Activated naive CD4-positive, alpha-beta T cell treated with anti-CD3 and anti-CD28 coated beads, Interleukin-2, amount 50 U/mL, for 16 hours (primary cell): ENCODE measurements around the gene CACNB4.
"Not testable (repeated sequence)": the region's sequence is repeated elsewhere in the genome, so short reads cannot be mapped to it uniquely, and the experiment has no call there.

Experiments used
- DNase-seq: peaks from one replicate; pipeline ENCODE4 v3.0.0-alpha.2; 2020

Gene CACNB4

GRCh38 chr2:151899156-151899555 is 199.7 kb downstream of the CACNB4 start:
- DNase-seq = no peak

GRCh38 chr2:151891566-151892194 is 207.2 kb downstream of the CACNB4 start:
- no peak for DNase-seq

DNA sequence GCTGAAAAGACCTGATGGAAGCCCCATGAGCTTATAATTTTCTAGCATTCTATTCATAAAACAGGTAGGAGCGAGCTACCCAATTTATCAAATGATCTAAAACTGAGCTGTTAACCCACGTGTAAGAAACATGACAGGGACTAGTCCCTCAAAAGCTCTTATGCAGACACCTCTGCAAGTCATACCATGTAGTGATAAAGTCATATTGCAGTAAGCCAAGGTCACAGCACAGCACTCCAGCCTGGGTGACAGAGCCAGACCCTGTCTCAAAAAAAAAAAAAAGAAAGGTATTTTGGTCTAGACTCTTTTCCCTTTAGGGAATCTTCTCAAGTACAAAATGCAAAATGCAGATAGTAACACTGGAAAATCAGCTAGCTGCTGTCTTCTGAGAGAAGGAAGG is 211.7 kb downstream of the CACNB4 start:
- no peak for DNase-seq

DNA sequence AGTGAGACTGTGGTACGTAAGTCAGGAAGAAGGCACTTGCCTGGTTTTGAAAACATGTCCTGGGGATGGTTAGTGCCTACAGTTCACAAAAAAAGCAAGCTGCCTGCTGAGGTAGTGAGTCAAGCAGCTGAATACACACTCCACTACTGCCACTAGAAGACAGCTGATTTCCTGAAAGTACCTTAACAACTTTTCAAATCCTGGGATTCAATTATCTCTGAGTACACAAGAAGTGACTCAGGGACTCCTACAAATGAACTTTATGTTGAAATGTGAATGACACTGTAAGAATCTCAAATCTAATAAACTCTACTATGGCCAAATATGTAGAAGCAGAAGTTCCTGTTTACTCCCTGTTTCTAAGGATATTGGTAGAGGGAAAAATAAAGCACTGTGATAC is 212.6 kb downstream of the CACNB4 start:
- no peak for DNase-seq

DNA sequence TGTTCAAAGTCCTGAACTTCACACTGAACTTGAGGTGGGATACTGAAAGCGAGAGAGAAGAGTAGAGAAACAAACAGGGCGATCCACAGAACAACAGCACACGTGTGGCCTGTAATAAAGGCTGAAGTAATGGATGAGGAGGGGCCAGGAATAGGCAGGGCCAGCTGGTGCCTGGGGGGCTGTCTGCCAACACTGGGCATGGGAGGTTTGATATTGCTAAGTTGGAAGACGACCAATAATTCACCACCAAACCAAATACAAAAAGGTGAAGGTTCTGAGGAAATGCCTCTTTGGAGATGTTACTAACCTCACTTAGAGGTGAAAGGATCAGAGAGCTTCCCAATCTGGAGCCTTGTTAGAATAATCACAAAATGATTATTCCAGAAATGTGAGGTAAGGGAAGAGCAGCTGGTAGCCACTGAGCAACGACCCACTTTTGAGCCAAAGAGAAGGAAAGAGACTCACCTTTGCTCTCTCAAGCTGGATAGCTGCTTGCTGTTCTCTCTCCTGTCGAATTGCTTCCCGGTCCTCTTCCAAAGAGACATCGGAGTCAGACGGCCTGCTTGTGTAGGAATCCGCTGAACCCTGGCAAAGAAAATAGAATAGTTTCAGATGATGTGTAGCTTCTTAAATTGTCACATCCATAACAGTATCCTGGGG is 215.9 kb downstream of the CACNB4 start:
- DNase-seq = no peak

DNA sequence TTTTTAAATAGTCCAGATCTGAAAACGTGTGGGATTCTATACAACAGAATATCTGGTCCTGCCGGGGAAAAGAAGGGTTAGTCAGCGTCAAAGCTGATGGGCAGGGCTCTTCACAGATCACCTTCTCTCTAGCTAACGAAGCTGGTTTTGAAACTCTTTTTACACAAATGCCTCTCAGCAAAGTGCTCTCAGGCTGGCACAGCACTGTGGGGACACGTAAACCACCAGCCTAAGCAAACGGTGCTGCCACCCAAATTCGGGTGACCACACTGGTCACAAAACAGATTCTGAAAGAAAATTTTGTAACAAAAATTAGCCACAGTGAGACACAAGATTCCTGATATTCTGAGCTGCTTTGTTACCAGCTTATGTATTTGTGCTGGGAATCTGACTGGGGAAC is 217.5 kb downstream of the CACNB4 start:
- no peak for DNase-seq

DNA sequence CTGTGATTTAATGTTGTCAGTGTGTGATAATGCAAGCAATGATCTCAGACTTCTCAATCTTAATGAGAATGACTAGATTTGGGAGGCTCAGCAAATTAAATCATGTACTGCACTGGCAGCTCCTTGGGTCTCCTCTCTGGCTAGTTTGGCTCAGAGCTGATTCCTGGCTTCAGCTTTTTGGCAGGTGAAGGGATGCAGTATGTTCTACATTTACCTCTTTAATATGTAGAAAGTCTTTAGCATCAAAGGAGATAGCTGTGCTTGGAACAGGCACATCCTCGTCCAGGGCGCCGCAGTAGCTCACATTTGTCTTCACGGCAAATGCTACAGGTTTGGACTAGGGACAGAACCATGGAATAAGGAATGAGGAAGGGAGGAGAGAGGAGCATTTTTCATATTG is 218.3 kb downstream of the CACNB4 start:
- DNase-seq = no peak

DNA sequence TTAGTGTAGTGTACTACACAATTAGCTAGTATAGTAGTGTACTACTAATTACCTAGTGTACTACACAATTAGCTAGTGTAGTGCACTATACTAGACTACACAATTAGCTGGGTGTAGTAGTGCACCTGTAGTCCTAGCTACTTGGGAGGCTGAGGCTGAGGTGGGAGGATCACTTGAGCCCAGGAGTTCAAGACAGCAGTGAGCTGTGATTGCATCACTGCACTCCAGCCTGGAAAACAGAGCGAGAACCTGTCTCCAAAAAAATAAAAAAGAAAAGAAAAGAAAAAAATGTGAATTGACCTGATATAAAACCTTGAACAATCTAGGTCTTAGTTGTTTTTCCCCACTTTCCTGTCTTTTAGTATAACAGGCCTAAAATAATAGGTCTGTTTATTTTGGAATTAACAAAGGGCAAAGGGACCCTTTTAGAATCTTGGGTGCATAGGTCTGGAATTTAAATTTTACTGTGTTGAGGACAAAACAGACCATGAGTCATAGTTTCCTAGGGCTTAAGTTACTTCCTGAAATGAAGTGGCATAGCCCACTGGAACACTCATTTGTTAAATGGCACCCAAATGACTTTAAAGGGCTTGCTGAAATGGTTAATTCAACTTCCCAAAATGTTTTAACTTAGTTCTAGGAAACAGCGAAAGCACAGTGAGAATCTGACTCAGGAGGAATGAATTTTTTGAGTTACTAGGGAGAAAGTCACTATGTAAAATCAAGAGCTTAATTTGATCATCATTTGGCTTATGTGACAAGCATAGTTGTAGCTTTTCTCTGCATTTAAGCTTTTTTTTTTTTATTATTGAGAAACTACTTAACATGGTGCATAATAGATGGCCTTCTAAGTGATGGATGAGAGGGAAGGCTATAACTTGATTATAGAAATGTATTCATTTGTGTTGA is 219.9 kb downstream of the CACNB4 start:
- no peak for DNase-seq

- no peak for DNase-seq
Observed at GRCh38 chr2:151878204-151878603, 220.6 kb downstream of the CACNB4 start.

DNA sequence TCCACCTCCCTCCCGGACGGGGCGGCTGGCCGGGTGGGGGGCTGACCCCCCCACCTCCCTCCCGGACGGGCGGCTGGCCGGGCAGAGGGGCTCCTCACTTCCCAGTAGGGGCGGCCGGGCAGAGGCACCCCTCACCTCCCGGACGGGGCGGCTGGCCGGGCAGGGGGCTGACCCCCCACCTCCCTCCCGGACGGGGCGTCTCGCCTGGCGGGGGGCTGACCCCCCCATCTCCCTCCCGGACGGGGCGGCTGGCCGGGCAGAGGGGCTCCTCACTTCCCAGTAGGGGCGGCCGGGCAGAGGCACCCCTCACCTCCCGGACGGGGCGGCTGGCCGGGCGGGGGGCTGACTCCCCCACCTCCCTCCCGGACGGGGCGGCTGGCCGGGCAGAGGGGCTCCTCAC is 223.2 kb downstream of the CACNB4 start:
- not testable (repeated sequence) for DNase-seq

DNA sequence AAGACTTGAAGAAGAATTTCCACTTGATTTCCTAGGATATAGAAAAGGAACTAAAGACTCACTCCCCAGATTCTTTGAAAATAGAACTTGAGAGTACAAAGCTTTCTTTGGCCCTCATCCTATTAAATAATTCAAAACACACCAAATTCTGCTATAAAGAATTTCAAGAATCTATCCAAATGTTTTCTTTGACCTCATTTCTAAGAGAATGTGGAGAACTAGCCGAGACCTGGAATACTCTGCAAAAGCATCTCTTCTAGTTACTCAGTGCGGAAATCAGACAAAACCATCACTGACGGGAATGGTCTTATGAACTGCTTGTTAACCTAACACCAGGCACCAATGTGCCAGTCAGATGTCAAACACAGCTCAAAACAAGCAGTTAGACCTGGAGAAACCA is 226.4 kb downstream of the CACNB4 start:
- DNase-seq = no peak

- no peak for DNase-seq
Observed at GRCh38 chr2:151869291-151869690, 229.6 kb downstream of the CACNB4 start.

GRCh38 chr2:151862700-151863099 is 236.1 kb downstream of the CACNB4 start:
- no peak for DNase-seq

DNA sequence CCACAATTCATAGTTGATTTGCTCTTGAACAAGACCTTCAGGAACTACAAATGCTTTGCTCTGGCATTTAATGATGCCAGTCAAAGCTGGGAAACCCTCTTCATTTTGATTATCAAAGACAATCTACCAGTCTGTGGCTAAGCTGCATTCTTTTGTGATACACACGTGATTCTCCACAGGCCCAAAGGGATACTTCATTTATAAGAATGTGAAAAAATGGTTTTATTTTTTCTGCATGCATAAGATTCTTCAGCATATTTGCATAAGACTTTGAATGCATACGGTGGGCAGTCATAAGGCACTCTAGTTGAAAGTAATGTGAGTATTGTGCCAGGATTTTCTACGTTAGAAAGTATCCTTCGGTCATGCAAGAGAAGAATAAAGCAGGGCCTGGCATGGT is 237.7 kb downstream of the CACNB4 start:
- DNase-seq = no peak

- DNase-seq = no peak
Observed at GRCh38 chr2:151860613-151861146, 238.2 kb downstream of the CACNB4 start.

DNA sequence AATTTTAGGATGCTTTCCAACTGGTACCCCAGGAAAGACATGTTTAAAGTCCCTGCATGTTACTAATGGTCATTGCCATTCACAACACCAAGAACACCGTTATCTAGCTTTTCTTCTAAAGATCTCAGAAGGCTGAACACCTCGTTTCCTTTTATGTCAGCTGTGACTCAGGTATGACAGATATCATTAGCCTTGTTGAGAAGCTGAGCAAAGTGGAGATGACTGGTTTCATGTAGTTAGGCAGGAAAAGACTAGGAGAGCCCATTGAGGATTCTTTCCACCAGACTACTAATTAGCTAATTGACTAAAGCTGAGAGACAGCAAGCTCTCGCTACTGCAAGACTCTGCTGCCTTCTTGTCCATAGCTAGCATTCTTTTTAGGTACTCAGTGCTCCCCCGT is 238.6 kb downstream of the CACNB4 start:
- DNase-seq = no peak

- DNase-seq = no peak
Observed at GRCh38 chr2:151857650-151858049, 241.2 kb downstream of the CACNB4 start.

DNA sequence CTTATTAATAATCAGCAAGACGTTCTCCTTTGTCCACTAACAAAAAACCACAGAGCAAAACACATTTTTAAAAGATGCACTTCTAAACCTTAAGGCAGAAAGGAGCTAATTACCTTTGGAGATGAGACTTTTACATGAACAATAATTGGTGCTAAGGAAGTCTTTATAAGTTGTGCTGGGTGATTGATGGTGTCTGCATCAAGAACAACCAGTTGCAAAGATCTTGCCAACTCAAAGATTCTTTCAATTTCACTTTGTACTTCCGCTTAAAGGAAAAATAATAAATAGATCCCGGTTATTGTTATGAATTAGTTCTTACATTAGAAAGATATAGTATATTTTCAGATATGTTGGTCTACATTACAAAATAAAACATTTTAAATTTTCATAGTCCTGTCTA is 243.7 kb downstream of the CACNB4 start:
- no peak for DNase-seq

DNA sequence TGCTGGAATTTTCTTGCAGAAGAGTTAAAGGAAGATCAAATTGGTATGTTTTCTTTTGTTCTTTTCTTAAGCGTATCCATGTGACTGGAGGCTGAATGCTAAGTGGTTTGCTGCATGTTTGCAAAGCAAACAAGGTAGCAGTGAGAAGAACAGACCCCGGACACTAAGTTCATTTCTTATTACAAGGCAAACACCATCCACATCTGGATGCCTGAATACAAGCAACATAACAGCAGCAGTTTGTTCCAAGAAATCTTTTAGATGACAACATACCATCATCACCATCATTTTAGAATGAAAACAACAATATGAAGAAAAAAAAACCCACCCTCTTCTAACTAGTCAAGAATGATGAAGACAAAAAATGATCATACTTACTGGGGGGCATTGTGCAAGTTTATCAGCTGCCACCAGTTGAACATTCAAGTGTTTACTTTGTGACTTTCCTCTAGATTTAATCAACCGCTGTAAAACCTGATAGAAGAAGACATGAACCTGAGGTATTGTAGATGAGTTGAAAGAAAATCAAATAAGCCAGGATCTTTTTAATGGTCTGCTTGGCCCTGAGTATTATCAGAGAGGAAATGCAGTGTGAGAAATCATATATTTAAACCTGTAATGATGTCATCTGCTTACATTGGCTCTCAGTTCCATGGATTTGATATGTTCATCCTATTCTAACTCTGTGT is 245.6 kb downstream of the CACNB4 start:
- no peak for DNase-seq

DNA sequence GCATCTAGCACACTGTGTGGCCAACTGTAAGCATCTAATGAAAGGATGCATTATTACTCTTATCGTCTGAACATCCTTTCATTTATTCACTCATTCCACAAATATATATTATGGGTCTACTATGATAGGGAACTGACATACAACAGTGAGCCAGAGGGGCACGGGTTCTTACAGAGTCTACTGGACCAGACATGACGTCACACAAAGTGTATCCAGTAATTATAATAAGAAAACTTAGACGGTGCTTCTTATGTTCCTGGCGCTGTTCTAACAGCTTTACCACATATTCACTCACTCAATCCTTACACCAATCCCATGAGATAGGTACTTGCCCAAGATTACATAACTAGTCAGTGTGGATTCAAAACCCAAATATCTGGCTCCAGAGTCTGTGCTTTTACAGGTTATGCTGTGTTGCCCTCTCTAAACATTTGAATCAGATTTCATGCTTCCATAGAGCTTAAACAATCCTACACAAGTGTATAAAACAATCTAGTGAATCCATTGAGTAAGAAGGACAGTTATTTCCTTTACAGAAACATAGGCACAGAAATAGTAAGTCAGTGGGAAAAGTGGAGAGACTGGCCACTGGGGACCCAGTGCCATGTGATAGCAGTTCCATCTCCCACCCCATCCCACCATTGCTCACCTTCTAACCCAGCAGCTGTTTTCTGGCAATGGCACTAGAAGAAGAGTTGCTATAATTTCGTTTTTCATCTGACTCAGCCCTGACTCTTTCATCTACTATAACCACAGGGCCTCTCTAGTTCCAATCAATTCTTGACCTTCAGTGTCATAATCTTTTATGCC is 246.4 kb downstream of the CACNB4 start:
- no peak for DNase-seq

- no peak for DNase-seq
Observed at GRCh38 chr2:151851761-151852160, 247.1 kb downstream of the CACNB4 start.

- no peak for DNase-seq
Observed at GRCh38 chr2:151849413-151850010, 249.3 kb downstream of the CACNB4 start.
